Stimulated activated CD8-positive, alpha-beta memory T cell treated with anti-CD3 and anti-CD28 coated beads, Interleukin-2, amount 100 ng/mL, for 48 hours (primary cell): Measurements from ENCODE around the gene RAB5IF.
A peak's percentile ranks its signal among the peaks of the same experiment; 100 is the strongest.
"Not testable (repeated sequence)": the region's sequence is repeated elsewhere in the genome, so short reads cannot be mapped to it uniquely, and the experiment has no call there.

Experiments
- DNase-seq, 2 donors: peaks; one replicate each; pipeline ENCODE4 v3.0.0-alpha.2; 2020; ENCODE audit warnings: low read depth in 2 of 2

Gene RAB5IF

GRCh38 chr20:36629719-36630681 is 24.4 kb downstream of the RAB5IF start:
- DNase-seq, result peak; percentile 33 to 40

GRCh38 chr20:36631646-36632045 is 26.1 kb downstream of the RAB5IF start:
- DNase-seq, result no peak

- no peak for DNase-seq
These were observed 26.5 kb downstream of the RAB5IF start for GRCh38 chr20:36632147-36632486.

GRCh38 chr20:36632487-36633284 is 27.1 kb downstream of the RAB5IF start:
- no peak for DNase-seq

- no peak for DNase-seq
These were observed 27.8 kb downstream of the RAB5IF start for GRCh38 chr20:36633285-36633772.

GRCh38 chr20:36634342-36634741 is 28.8 kb downstream of the RAB5IF start:
- DNase-seq, result no peak

- DNase-seq, result not testable (repeated sequence)
These were observed 33.4 kb downstream of the RAB5IF start for GRCh38 chr20:36638876-36639400.

GRCh38 chr20:36641506-36641843 is 35.9 kb downstream of the RAB5IF start:
- no peak for DNase-seq

GRCh38 chr20:36642136-36642535 is 36.6 kb downstream of the RAB5IF start:
- DNase-seq, result no peak

- DNase-seq, result peak; percentile 44 to 47
These were observed 38.6 kb downstream of the RAB5IF start for GRCh38 chr20:36644032-36644705.

- DNase-seq, result peak in 1 of 2 donors; percentile 28
These were observed 39.1 kb downstream of the RAB5IF start for GRCh38 chr20:36644706-36645095.

GRCh38 chr20:36645353-36645752 is 39.8 kb downstream of the RAB5IF start:
- no peak for DNase-seq

GRCh38 chr20:36645998-36646397 is 40.4 kb downstream of the RAB5IF start, which contains the start of gene SLA2:
SLA2 (minus strand) TSS chr20:36646196; CDS start chr20:36641335, 4,861 bp downstream.
- DNase-seq, result peak; percentile 49 to 54

- DNase-seq, result no peak
These were observed 41.1 kb downstream of the RAB5IF start for GRCh38 chr20:36646678-36647077.

- no peak for DNase-seq
These were observed 41.9 kb downstream of the RAB5IF start for GRCh38 chr20:36647196-36648121.

- no peak for DNase-seq
These were observed 47.9 kb downstream of the RAB5IF start for GRCh38 chr20:36653456-36653855.

GRCh38 chr20:36654506-36654905 is 48.9 kb downstream of the RAB5IF start:
- no peak for DNase-seq

- no peak for DNase-seq
These were observed 49.4 kb downstream of the RAB5IF start for GRCh38 chr20:36655004-36655403.

- no peak for DNase-seq
These were observed 51.2 kb downstream of the RAB5IF start for GRCh38 chr20:36656733-36657132.

- DNase-seq, result no peak
These were observed 52.7 kb downstream of the RAB5IF start for GRCh38 chr20:36658300-36658699.
